Esophagus squamous epithelium (tissue), 4 donors: Measurements from ENCODE around the gene ABLIM2.

ENCODE experiments used
- POLR2A ChIP-seq, 4 donors: fragments of 450-650 bp; IDR thresholded peaks; one replicate each; pipeline ENCODE4 v1.6.1; 2017; ENCODE audit warnings: antibody characterized with exemption in 4 of 4, mild to moderate bottlenecking in 4 of 4, moderate library complexity in 3 of 4
- TF ChIP-seq, protein P1 (sequence below), 6 experiments: fragments of 450-650 bp in 4 of 6; fragments of 200-600 bp in 2 of 6; sonication (generic) in 2 of 6; IDR thresholded peaks; one replicate each; pipeline ENCODE4 v1.5.1; 2016 to 2019; ENCODE audit warnings: antibody characterized with exemption in 6 of 6, mild to moderate bottlenecking in 4 of 6, moderate library complexity in 4 of 6

DNA sequence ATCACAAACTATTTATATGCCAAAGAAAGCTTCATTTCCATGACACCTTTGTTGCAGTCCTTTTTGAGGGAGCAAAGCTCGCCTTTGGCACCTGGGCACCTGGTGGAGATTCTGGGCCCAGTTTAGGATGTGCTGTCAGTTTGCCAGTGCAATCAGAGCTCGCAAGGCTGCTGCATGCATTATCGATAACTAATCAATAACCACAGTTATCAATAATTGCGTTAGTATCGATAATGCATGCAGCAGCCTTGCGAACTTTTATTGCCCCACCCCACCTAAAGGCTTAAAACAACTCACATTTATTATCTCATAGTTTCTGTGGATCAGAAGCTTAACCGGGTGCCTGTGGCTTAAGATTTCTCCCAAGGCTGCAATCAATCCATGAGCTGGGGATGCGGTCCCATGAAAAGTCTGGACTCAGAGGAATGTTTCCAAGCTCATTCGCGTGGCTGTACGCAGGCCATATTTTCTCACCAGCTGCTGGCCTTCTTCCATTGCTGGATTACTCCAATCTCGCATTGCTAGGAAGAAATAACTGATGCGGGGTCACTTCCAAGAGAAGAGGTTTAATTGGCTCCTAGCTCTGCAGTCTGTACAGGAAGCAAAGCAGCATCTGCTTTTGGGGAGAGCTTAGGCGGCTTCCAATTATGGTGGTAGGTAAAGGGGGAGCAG is 212.8 kb downstream of the ABLIM2 start:
- TF ChIP-seq, protein P1, sequence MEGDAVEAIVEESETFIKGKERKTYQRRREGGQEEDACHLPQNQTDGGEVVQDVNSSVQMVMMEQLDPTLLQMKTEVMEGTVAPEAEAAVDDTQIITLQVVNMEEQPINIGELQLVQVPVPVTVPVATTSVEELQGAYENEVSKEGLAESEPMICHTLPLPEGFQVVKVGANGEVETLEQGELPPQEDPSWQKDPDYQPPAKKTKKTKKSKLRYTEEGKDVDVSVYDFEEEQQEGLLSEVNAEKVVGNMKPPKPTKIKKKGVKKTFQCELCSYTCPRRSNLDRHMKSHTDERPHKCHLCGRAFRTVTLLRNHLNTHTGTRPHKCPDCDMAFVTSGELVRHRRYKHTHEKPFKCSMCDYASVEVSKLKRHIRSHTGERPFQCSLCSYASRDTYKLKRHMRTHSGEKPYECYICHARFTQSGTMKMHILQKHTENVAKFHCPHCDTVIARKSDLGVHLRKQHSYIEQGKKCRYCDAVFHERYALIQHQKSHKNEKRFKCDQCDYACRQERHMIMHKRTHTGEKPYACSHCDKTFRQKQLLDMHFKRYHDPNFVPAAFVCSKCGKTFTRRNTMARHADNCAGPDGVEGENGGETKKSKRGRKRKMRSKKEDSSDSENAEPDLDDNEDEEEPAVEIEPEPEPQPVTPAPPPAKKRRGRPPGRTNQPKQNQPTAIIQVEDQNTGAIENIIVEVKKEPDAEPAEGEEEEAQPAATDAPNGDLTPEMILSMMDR (IDR thresholded peaks at IDR 0.05), result no peak
- no peak for TF ChIP-seq POLR2A (IDR thresholded peaks at IDR 0.05)
